Prostate gland (tissue), 2 donors: Measurements from ENCODE around the gene SENP2. TPM values are rescaled to one million over a fixed set of nuclear protein-coding genes. Genes with fewer than 3 reads are reported as not detected.

Source experiments
- DNase-seq: peaks from one replicate; pipeline ENCODE4 v3.0.0-alpha.2; 2019; ENCODE audit warnings: low spot score
- H3K27ac ChIP-seq, 2 donors: fragments of 200-600 bp; sonication (generic); 2 replicates each; pipeline ENCODE4 v1.5.1; 2017 to 2019
- H3K27me3 ChIP-seq: fragments of 200-600 bp; sonication (generic); replicated peaks from 2 replicates; pipeline ENCODE4 v1.5.1; 2019; ENCODE audit not compliant: insufficient read depth
- H3K36me3 ChIP-seq, 2 donors: fragments of 200-600 bp; sonication (generic); 1 replicate in 1 of 2; 2 replicates in 1 of 2; pipeline versions ENCODE4 v1.5.1 to v1.8.1; 2017 to 2019
- H3K4me1 ChIP-seq: fragments of 200-600 bp; sonication (generic); replicated peaks from 2 replicates; pipeline ENCODE4 v1.5.1; 2019
- H3K4me3 ChIP-seq, 2 donors: fragments of 200-600 bp; sonication (generic); 2 replicates each; pipeline ENCODE4 v1.5.1; 2017 to 2019
- H3K9me3 ChIP-seq: fragments of 200-600 bp; sonication (generic); 2 replicates; pipeline ENCODE4 v1.5.1; 2017
- POLR2A ChIP-seq: fragments of 450-650 bp; IDR thresholded peaks from one replicate; pipeline ENCODE4 v1.6.1; 2016; ENCODE audit warnings: antibody characterized with exemption, mild to moderate bottlenecking
- POLR2AphosphoS5 ChIP-seq: sonication (generic); formaldehyde crosslinking; IDR thresholded peaks from one replicate; pipeline ENCODE4 v1.6.1; 2017; ENCODE audit warnings: antibody characterized with exemption
- WGBS: methylation state at CpG from one replicate; pipeline ENCODE4 v1.1.5; 2018; 5-methylcytosine and 5-hydroxymethylcytosine counted together
- intact Hi-C: fragments of 100-400 bp; cut with DNase I; formaldehyde crosslinking; loops from one replicate; pipeline ENCODE4 v1.14.2; 2022
- total RNA-seq, 2 donors: library from RNA; depleted of rRNA; stranded (reverse); fragments of >200 nt; gene quantifications; one replicate each; pipeline ENCODE4 v1.1.0, GENCODE V29; 2016
- TF ChIP-seq, protein P1 (sequence below), 4 experiments: fragments of 200-600 bp in 2 of 4; fragments of 450-650 bp in 2 of 4; sonication (generic) in 2 of 4; IDR thresholded peaks; 1 replicate in 3 of 4; 2 replicates in 1 of 4; pipeline ENCODE4 v1.5.1; 2016 to 2019; ENCODE audit warnings: antibody characterized with exemption in 4 of 4, mild to moderate bottlenecking in 2 of 4, moderate library complexity in 2 of 4

SENP2 gene
- total RNA-seq, 2 donors from 2014 or later, result 25.3 to 27.0 TPM

DNA sequence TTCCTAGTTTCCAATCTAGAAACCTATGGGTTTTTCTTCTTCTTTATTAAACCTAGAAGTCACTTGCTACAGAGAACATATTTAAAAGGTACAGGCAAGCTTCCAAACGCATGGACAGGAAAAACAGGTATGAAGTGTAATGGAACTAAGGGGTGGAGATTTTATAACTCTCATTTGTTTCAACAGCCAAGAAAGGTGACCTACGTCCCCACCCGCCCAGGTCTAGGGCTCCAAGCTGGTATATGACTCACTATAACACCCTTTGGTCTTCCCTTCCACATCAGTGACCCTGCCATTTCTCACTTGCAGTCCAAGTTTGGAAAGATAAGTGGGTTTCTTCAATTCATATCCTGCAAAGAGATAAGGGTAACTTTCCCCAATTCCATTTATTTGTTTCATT lies 27.7 kb upstream of the SENP2 start:
- peak; percentile 88 for DNase-seq
- TF ChIP-seq, protein P1, sequence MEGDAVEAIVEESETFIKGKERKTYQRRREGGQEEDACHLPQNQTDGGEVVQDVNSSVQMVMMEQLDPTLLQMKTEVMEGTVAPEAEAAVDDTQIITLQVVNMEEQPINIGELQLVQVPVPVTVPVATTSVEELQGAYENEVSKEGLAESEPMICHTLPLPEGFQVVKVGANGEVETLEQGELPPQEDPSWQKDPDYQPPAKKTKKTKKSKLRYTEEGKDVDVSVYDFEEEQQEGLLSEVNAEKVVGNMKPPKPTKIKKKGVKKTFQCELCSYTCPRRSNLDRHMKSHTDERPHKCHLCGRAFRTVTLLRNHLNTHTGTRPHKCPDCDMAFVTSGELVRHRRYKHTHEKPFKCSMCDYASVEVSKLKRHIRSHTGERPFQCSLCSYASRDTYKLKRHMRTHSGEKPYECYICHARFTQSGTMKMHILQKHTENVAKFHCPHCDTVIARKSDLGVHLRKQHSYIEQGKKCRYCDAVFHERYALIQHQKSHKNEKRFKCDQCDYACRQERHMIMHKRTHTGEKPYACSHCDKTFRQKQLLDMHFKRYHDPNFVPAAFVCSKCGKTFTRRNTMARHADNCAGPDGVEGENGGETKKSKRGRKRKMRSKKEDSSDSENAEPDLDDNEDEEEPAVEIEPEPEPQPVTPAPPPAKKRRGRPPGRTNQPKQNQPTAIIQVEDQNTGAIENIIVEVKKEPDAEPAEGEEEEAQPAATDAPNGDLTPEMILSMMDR (IDR thresholded peaks at IDR 0.05), result no peak
- peak; percentile 89 for TF ChIP-seq POLR2AphosphoS5
- no peak overlapping the region for H3K4me3 ChIP-seq
- peak overlapping the region; percentile 87 to 91 for H3K27ac ChIP-seq
- no peaks in the 10 kb centered on the region for H3K27me3 ChIP-seq
- H3K9me3 ChIP-seq, result no peaks in the 10 kb centered on the region
- intact Hi-C loops, result no loop called here
- H3K36me3 ChIP-seq, result no peaks in the 10 kb centered on the region
- H3K4me1 ChIP-seq, result no peaks in the 10 kb centered on the region
- WGBS, result 43% methylated on average over 3 of the region's 3 CpGs

DNA sequence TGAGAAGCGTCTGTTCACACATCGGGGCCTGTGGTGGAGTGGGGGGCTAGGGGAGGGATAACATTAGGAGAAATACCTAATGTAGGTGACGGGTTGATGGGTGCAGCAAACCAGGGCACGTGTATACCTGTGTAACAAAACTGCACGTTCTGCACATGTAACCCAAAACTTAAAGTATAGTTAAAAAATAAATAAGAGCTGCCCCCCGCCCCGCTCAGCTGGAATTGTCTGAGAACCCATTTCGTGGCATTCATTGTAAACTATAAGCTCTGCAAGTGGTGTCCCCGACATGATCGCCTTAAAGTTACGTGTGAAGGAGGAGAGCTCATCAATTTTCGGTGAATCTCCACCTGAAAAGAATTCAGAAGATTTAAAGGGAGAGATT lies 26.4 kb upstream of the SENP2 start:
- 73% methylated on average over 12 of the region's 12 CpGs for WGBS
- TF ChIP-seq, protein P1 (IDR thresholded peaks at IDR 0.05), result no peak
- TF ChIP-seq POLR2A (no peak), POLR2AphosphoS5 (no peak)
- no peak for DNase-seq
- no peaks in the 10 kb centered on the region for H3K9me3 ChIP-seq
- no peaks in the 10 kb centered on the region for H3K36me3 ChIP-seq
- H3K27me3 ChIP-seq, result no peaks in the 10 kb centered on the region
- intact Hi-C loops, result no loop called here
- H3K4me1 ChIP-seq, result no peaks in the 10 kb centered on the region
- H3K27ac ChIP-seq, result no peak overlapping the region
- H3K4me3 ChIP-seq, result no peak overlapping the region

GRCh38 chr3:185560676-185561075 lies 25.4 kb upstream of the SENP2 start:
- Histone ChIP-seq H3K9me3 (no peaks in the 10 kb centered on the region), H3K4me1 (no peaks in the 10 kb centered on the region), H3K4me3 (no peak overlapping the region), H3K27ac (peak overlapping the region in 1 of 2 donors; percentile 49), H3K36me3 (no peaks in the 10 kb centered on the region), H3K27me3 (no peaks in the 10 kb centered on the region)
- WGBS, result 94% methylated on average over 13 of the region's 13 CpGs
- no peak for DNase-seq
- TF ChIP-seq POLR2A (no peak), POLR2AphosphoS5 (no peak)
- TF ChIP-seq, protein P1 (IDR thresholded peaks at IDR 0.05), result no peak
- intact Hi-C loops, result no loop called here

GRCh38 chr3:185561374-185561943 lies 24.6 kb upstream of the SENP2 start:
- WGBS, result 52% methylated on average over 8 of the region's 8 CpGs
- Histone ChIP-seq H3K36me3 (no peaks in the 10 kb centered on the region), H3K4me1 (no peaks in the 10 kb centered on the region), H3K27ac (peak overlapping the region; percentile 47 to 49), H3K9me3 (no peaks in the 10 kb centered on the region), H3K4me3 (no peak overlapping the region), H3K27me3 (no peaks in the 10 kb centered on the region)
- DNase-seq, result peak; percentile 37
- intact Hi-C loops, result no loop called here
- TF ChIP-seq POLR2A, result peak; percentile 21
- TF ChIP-seq, protein P1 (IDR thresholded peaks at IDR 0.05), result no peak

DNA sequence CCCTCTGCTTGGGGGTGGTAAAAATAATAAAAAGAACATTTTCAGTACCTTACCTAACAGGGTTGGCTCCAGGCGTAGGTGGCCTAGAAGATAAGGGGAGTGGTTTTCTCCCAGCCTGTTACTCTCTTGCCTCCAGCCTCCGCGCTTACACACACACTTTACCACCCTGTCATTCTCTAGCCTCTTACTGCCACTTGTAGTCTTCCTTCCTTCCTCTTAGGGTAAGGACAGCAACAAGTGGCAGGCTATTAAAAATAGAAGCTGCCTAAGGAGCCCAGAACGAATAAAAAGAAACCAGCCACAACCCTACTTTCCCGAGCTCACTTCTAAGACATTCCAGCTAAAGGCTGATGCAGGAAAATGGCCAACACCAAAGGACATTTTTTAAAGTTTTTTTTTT lies 24.1 kb upstream of the SENP2 start:
- no peak for DNase-seq
- Histone ChIP-seq H3K36me3 (no peaks in the 10 kb centered on the region), H3K4me3 (no peak overlapping the region), H3K27me3 (no peaks in the 10 kb centered on the region), H3K4me1 (no peaks in the 10 kb centered on the region), H3K9me3 (no peaks in the 10 kb centered on the region), H3K27ac (peak overlapping the region; percentile 47 to 49)
- TF ChIP-seq POLR2A, result no peak
- TF ChIP-seq POLR2AphosphoS5, result no peak
- intact Hi-C loops, result no loop called here
- WGBS, result 23% methylated on average over 5 of the region's 5 CpGs
